A549 (cell line): ENCODE results near the gene TTC31. TPM values are rescaled to one million over a fixed set of nuclear protein-coding genes. Genes with fewer than 3 reads are reported as not detected.

Experiments
- ATAC-seq, 2 experiments: fragments of 200-7000 bp in 1 of 2; fragments of >200 bp in 1 of 2; cut with Nextera tagmentation in 1 of 2; cut with Tn5 transposase in 1 of 2; 3 replicates each; pipeline versions ENCODE4 v1.8.0 to v1.9.1; 2018 to 2020; ENCODE audit warnings: mild to moderate bottlenecking in 1 of 2, moderate library complexity in 1 of 2
- CTCF ChIA-PET: fragments of 300-600 bp; sonication (Branson Sonifier 250); formaldehyde crosslinking; extraction: SDS; loops from one replicate; lab custom pipeline; 2021; ENCODE audit warnings: antibody characterized with exemption, inconsistent platforms; lab: Yijun Ruan, JAX
- POLR2A ChIA-PET: fragments of 350-600 bp; formaldehyde crosslinking; extraction: SDS; loops from one replicate; lab custom pipeline; 2021; ENCODE audit warnings: antibody characterized with exemption, inconsistent platforms; lab: Yijun Ruan, JAX
- DNase-seq, 2 experiments: peaks; one replicate each; pipeline versions ENCODE4 v3.0.0 to v3.0.0-alpha.2; 2011 to 2016; ENCODE audit warnings: low read depth in 1 of 2, low spot score in 1 of 2
- FAIRE-seq: peaks from 2 replicates; lab custom pipeline; 2011; peaks lifted over from hg19 to GRCh38; lab: Jason Lieb, UNC
- H3K27ac ChIP-seq, 2 experiments: fragments of >200 bp; sonication (Bioruptor Twin); formaldehyde crosslinking; 3 replicates each; pipeline ENCODE4 v1.5.1; 2016 to 2017
- H3K4me1 ChIP-seq: fragments of >200 bp; sonication (Bioruptor Twin); formaldehyde crosslinking; 3 replicates; pipeline ENCODE4 v1.6.1; 2016
- H3K4me2 ChIP-seq: fragments of >200 bp; sonication (Bioruptor Twin); formaldehyde crosslinking; 3 replicates; pipeline ENCODE4 v1.6.1; 2016
- H3K4me3 ChIP-seq: fragments of >200 bp; sonication (Bioruptor Twin); formaldehyde crosslinking; 3 replicates; pipeline ENCODE4 v1.5.1; 2016
- H3K9me3 ChIP-seq: fragments of >200 bp; sonication (Bioruptor Twin); formaldehyde crosslinking; 3 replicates; pipeline ENCODE4 v1.6.1; 2016
- CBX8 ChIP-seq: fragments of 200-600 bp; sonication (generic); IDR thresholded peaks from 2 replicates; pipeline ENCODE4 v1.6.1; 2016
- CEBPB ChIP-seq, 2 experiments: fragments of >200 bp in 1 of 2; sonication (Bioruptor Twin) in 1 of 2; formaldehyde crosslinking in 1 of 2; IDR thresholded peaks; 2 replicates each; pipeline ENCODE4 v1.6.1; 2012 to 2016
- CHD2 ChIP-seq: fragments of 150-350 bp; IDR thresholded peaks from 2 replicates; pipeline ENCODE4 v1.6.1; 2014; ENCODE audit warnings: low read length; ENCODE audit not compliant: partially characterized antibody
- CHD4 ChIP-seq: fragments of 200-600 bp; sonication (generic); IDR thresholded peaks from 2 replicates; pipeline ENCODE4 v1.6.1; 2016; ENCODE audit warnings: antibody characterized with exemption, mild to moderate bottlenecking, borderline replicate concordance
- E2F6 ChIP-seq: IDR thresholded peaks from 2 replicates; pipeline ENCODE4 v1.6.1; 2012; ENCODE audit warnings: low read depth, borderline replicate concordance
- EHMT2 ChIP-seq: fragments of 200-600 bp; sonication (generic); IDR thresholded peaks from 2 replicates; pipeline ENCODE4 v1.6.1; 2016; ENCODE audit warnings: antibody characterized with exemption, low read depth, mild to moderate bottlenecking, moderate library complexity
- EP300 ChIP-seq, 2 experiments: fragments of >200 bp; sonication (Bioruptor Twin); formaldehyde crosslinking; IDR thresholded peaks; 2 replicates in 1 of 2; 3 replicates in 1 of 2; pipeline ENCODE4 v1.6.1; 2016 to 2017
- ESRRA ChIP-seq: fragments of 150-350 bp; IDR thresholded peaks from 2 replicates; pipeline ENCODE4 v1.6.1; 2014; ENCODE audit warnings: mild to moderate bottlenecking, low read length, borderline replicate concordance
- FOSB ChIP-seq: fragments of 250-450 bp; sonication (Bioruptor Pico); IDR thresholded peaks from 2 replicates; pipeline ENCODE4 v1.5.0; 2020; ENCODE audit warnings: mild to moderate bottlenecking, moderate library complexity
- FOXS1 ChIP-seq: fragments of 250-450 bp; sonication (Bioruptor Pico); IDR thresholded peaks from 2 replicates; pipeline ENCODE4 v1.5.0; 2020; ENCODE audit warnings: mild to moderate bottlenecking, moderate library complexity
- GATA3 ChIP-seq: IDR thresholded peaks from 2 replicates; pipeline ENCODE4 v1.6.1; 2012; ENCODE audit warnings: borderline replicate concordance
- HOXA7 ChIP-seq: fragments of 250-450 bp; sonication (Bioruptor Pico); IDR thresholded peaks from 2 replicates; pipeline ENCODE4 v1.5.0; 2020; ENCODE audit warnings: mild to moderate bottlenecking, moderate library complexity
- KDM1A ChIP-seq: fragments of 200-600 bp; sonication (generic); IDR thresholded peaks from 2 replicates; pipeline ENCODE4 v1.6.1; 2016; ENCODE audit warnings: low read depth, mild to moderate bottlenecking
- MAFK ChIP-seq: fragments of 450-650 bp; IDR thresholded peaks from 2 replicates; pipeline ENCODE4 v1.6.1; 2014; ENCODE audit not compliant: partially characterized antibody
- MAZ ChIP-seq: fragments of 150-350 bp; IDR thresholded peaks from 2 replicates; pipeline ENCODE4 v1.6.1; 2014; ENCODE audit warnings: antibody characterized with exemption, low read depth, low read length, borderline replicate concordance
- NFE2L2 ChIP-seq: fragments of 150-350 bp; conservative IDR thresholded peaks from 2 replicates; pipeline ENCODE4 v1.6.1; 2014; ENCODE audit warnings: low read length
- NR3C1 ChIP-seq: fragments of >200 bp; sonication (Bioruptor Twin); formaldehyde crosslinking; IDR thresholded peaks from 3 replicates; pipeline ENCODE4 v1.6.1; 2017
- POLR2AphosphoS2 ChIP-seq: conservative IDR thresholded peaks from 2 replicates; pipeline ENCODE4 v1.6.1; 2012; ENCODE audit warnings: low read length, improper control_type of control experiment, inconsistent platforms
- RCOR1 ChIP-seq: fragments of 150-350 bp; IDR thresholded peaks from 2 replicates; pipeline ENCODE4 v1.6.1; 2014; ENCODE audit warnings: antibody characterized with exemption, low read length, low read depth
- RFX5 ChIP-seq: fragments of 450-650 bp; IDR thresholded peaks from 2 replicates; pipeline ENCODE4 v1.7.1; 2014; ENCODE audit warnings: antibody characterized with exemption, mild to moderate bottlenecking, moderate library complexity
- RNF2 ChIP-seq: fragments of 200-600 bp; sonication (generic); IDR thresholded peaks from 2 replicates; pipeline ENCODE4 v1.6.1; 2016; ENCODE audit warnings: low read depth, mild to moderate bottlenecking, antibody characterized with exemption, moderate library complexity, borderline replicate concordance
- ZC3H11A ChIP-seq: fragments of 450-650 bp; IDR thresholded peaks from 2 replicates; pipeline ENCODE4 v1.6.1; 2014; ENCODE audit warnings: antibody characterized with exemption, mild to moderate bottlenecking
- WGBS: methylation state at CpG from one replicate; pipeline ENCODE4 v1.1.6; 2017; ENCODE audit errors: missing lambda C conversion rate; 5-methylcytosine and 5-hydroxymethylcytosine counted together
- polyA plus RNA-seq, 4 experiments: library from polyadenylated mRNA; depleted of rRNA in 3 of 4; stranded (reverse); fragments of >200 nt; fragmentation: RNase III in 1 of 4; extraction: RNeasy Plus Mini Kit Qiagen cat#74134 plus additional on column Dnase treatment in 1 of 4; gene quantifications; 2 replicates in 3 of 4; 3 replicates in 1 of 4; pipeline ENCODE4 v1.2.3, GENCODE V29; 2011 to 2017
- TF ChIP-seq, protein P1 (sequence below): fragments of 450-650 bp; IDR thresholded peaks from 2 replicates; pipeline ENCODE4 v1.6.1; 2014; ENCODE audit warnings: antibody characterized with exemption
- TF ChIP-seq, protein P2 (sequence below): fragments of 250-450 bp; sonication (Bioruptor Pico); IDR thresholded peaks from 2 replicates; pipeline ENCODE4 v1.5.0; 2021; ENCODE audit warnings: mild to moderate bottlenecking, moderate library complexity, borderline replicate concordance
- TF ChIP-seq, protein P3 (sequence below): IDR thresholded peaks from 2 replicates; pipeline ENCODE4 v1.6.1; 2012

TTC31 gene
- polyA plus RNA-seq, 2 of the 4 experiments (the other 2 are of a cell fraction) = 26.2 to 29.6 TPM

DNA sequence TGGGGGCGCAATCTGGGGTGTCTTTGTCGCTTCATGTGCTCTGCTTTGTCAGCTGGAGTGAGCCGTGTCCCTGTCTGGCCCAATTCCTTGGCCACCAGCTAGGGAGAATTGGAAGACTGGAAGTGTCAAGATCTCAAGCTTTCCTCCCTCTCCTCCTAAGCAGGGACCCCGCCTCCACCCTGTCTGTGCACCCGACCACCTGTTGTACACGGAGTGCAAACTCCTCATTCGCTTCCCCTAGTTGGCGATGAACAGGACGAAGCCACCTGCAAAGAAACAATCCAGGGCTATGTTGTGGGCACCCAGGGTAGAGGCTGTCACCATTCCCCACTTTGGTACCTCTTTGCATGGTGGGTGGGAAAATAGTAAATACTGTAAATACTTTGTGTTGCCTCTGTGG lies 44.9 kb downstream of the TTC31 start:
- WGBS = 95% methylated on average over 9 of the region's 9 CpGs
- no peak for ATAC-seq
- H3K9me3 ChIP-seq = no peaks in the 10 kb centered on the region
- DNase-seq = no peak
- no peak overlapping the region for H3K27ac ChIP-seq
- peaks cover 17% of the 10 kb centered on the region for H3K4me1 ChIP-seq
- TF ChIP-seq CEBPB (IDR thresholded peaks at IDR 0.05) (no peak), CHD4 (no peak), RNF2 (no peak), ZC3H11A (no peak), FOXS1 (CRISPR knock-in tag) (no peak), CBX8 (no peak), EHMT2 (no peak), ESRRA (no peak), GATA3 (no peak), MAZ (no peak), CHD2 (no peak), RCOR1 (no peak), FOSB (CRISPR knock-in tag) (no peak), POLR2AphosphoS2 (no peak)
- TF ChIP-seq, protein P1, sequence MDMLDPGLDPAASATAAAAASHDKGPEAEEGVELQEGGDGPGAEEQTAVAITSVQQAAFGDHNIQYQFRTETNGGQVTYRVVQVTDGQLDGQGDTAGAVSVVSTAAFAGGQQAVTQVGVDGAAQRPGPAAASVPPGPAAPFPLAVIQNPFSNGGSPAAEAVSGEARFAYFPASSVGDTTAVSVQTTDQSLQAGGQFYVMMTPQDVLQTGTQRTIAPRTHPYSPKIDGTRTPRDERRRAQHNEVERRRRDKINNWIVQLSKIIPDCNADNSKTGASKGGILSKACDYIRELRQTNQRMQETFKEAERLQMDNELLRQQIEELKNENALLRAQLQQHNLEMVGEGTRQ = no peak
- TF ChIP-seq, protein P2, sequence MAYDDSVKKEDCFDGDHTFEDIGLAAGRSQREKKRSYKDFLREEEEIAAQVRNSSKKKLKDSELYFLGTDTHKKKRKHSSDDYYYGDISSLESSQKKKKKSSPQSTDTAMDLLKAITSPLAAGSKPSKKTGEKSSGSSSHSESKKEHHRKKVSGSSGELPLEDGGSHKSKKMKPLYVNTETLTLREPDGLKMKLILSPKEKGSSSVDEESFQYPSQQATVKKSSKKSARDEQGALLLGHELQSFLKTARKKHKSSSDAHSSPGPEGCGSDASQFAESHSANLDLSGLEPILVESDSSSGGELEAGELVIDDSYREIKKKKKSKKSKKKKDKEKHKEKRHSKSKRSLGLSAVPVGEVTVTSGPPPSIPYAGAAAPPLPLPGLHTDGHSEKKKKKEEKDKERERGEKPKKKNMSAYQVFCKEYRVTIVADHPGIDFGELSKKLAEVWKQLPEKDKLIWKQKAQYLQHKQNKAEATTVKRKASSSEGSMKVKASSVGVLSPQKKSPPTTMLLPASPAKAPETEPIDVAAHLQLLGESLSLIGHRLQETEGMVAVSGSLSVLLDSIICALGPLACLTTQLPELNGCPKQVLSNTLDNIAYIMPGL (CRISPR knock-in tag) = no peak
- TF ChIP-seq, protein P3, sequence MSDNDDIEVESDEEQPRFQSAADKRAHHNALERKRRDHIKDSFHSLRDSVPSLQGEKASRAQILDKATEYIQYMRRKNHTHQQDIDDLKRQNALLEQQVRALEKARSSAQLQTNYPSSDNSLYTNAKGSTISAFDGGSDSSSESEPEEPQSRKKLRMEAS = no peak
- TF ChIP-seq, all 56 proteins: peak for 0
- ChIA-PET CTCF (interaction anchor here (0.5 to 2.4 kb wide), 3 partner anchors 44 to 704 kb away, joined by 3 to 10 read pairs (median 3); partner anchors contain the start of genes CCDC142 and TTC31), POLR2A (no interaction called here)
- no peak for FAIRE-seq
- peak overlapping the region; percentile 97 for H3K4me2 ChIP-seq
- no peak overlapping the region for H3K4me3 ChIP-seq

GRCh38 chr2:74528600-74529356 lies 45.9 kb downstream of the TTC31 start:
- Histone ChIP-seq H3K4me3 (peak overlapping the region; percentile 57), H3K4me2 (peak overlapping the region; percentile 97)
- FAIRE-seq (no peak), DNase-seq (no peak)
- TF ChIP-seq FOSB (CRISPR knock-in tag) (no peak), KDM1A (no peak), CBX8 (no peak), NR3C1 (no peak), E2F6 (no peak), MAFK (no peak), MAZ (no peak), HOXA7 (CRISPR knock-in tag) (no peak), EP300 (IDR thresholded peaks at IDR 0.05) (no peak), NFE2L2 (no peak), RFX5 (no peak)
- TF ChIP-seq, all 56 proteins: peak for 0
- H3K9me3 ChIP-seq = no peaks in the 10 kb centered on the region
- peak overlapping the region; percentile 93 to 96 for H3K27ac ChIP-seq
- 9% methylated on average over 27 of the region's 29 CpGs for WGBS
- ATAC-seq = peak; percentile 34 to 38
- ChIA-PET CTCF (interaction anchor here (1.3 to 8.5 kb wide), 8 partner anchors 11 to 194 kb away, joined by 3 to 92 read pairs (median 11); partner anchors contain the start of genes CCDC142, PCGF1 and TTC31), POLR2A (interaction anchor here (1.4 to 1.9 kb wide), 6 partner anchors 10 to 71 kb away, joined by 3 to 11 read pairs (median 6); partner anchors contain the start of genes CCDC142, TTC31 and WBP1)
- H3K4me1 ChIP-seq = peaks cover 17% of the 10 kb centered on the region
